GM18511 (cell line): Measurements from ENCODE around the gene SLC2A6.

Experiments
- ATAC-seq: cut with Tn5 transposase; IDR thresholded peaks from one replicate; pipeline ENCODE4 v1.9.1; 2021; ENCODE audit warnings: mild to moderate bottlenecking, moderate library complexity; ENCODE audit not compliant: unreplicated experiment

The SLC2A6 gene, protein sequence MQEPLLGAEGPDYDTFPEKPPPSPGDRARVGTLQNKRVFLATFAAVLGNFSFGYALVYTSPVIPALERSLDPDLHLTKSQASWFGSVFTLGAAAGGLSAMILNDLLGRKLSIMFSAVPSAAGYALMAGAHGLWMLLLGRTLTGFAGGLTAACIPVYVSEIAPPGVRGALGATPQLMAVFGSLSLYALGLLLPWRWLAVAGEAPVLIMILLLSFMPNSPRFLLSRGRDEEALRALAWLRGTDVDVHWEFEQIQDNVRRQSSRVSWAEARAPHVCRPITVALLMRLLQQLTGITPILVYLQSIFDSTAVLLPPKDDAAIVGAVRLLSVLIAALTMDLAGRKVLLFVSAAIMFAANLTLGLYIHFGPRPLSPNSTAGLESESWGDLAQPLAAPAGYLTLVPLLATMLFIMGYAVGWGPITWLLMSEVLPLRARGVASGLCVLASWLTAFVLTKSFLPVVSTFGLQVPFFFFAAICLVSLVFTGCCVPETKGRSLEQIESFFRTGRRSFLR

DNA sequence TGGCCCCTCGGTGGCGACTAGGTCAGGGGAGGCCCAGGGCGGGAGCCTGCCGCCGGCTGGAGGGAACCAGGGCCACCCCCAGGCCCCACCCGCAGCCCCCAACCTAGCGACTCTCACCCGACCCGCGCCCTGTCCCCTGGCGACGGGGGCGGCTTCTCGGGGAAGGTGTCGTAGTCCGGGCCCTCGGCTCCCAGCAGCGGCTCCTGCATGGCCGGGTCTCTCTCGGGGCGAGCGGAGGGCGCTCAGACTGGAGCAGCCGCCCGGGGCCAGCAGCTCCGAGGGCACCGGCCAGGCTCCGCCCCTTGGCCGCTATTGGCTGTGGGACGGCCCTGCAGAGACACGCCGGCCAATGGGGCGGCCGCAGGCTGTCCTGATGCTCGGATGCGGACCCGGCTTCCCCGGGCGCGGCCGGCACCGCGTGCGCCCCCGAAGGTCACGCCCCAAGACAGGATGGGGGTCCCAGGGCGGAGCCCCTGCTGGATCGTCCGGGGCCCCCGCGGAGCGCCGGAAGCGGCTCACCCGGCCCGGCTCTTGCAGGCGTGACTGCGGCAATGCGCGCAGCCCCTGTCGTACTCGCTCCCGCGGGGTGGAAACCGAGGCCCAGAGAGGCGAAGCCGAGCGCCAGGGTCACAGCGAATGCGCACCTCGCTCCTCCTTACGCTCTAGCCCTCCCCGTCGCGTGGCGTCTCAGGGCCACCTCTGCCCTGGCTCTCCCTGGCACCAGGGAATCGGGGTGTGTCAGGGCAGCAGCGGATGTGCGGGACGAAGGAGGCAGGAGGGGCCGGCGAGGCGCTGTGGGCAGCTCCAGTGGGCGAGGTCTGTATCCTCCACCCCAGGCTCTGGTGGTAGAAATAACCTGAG is at the start of gene SLC2A6:
TSS of gene SLC2A6 (minus strand) at position 249 of the 861 bp plus-strand sequence. CDS start at position 209, 40 bp downstream.
- peak; percentile 95 for ATAC-seq

DNA sequence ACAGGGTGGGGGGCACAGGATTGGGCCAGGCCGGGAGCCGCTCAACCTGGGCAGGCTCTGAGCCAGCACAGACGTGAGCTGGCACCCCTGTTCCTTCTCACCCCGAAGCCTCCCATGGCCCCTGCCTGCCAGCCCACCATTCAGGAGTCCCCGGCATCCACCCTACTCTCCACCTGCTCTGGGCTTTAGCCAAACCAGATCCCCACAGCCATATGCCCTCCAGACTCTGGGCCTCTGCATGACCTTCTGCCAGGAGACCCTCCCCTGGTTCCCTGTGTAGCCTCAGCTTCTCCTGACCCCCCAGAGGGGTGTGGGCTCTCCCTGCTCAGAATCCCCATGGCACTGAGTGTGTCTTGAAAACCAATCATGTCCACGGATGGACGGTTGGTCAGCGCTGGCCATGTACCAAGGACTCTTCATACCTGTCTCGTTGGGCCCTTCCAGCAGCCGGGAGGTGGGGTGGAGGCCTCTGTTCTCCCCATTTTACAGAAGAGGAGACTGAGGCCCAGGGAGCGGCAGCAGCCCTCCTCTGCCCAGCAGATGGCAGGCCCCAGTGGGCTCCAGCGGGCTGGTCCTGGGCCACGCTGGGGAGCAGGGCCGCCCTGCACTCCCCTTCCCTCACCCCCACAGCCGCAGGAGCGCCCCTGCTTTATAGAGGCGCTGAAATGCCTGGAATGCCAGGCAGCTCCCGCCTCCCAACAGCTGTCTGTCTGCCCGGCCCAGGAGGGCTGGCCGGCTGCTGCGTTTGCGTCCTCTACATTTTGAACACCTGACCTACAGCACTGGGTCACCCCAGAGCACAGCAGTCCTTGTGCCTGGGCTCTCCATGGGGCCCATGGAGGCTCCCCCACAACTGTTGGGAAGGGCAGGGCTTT is 49.3 kb upstream of the SLC2A6 start:
- no peak for ATAC-seq

DNA sequence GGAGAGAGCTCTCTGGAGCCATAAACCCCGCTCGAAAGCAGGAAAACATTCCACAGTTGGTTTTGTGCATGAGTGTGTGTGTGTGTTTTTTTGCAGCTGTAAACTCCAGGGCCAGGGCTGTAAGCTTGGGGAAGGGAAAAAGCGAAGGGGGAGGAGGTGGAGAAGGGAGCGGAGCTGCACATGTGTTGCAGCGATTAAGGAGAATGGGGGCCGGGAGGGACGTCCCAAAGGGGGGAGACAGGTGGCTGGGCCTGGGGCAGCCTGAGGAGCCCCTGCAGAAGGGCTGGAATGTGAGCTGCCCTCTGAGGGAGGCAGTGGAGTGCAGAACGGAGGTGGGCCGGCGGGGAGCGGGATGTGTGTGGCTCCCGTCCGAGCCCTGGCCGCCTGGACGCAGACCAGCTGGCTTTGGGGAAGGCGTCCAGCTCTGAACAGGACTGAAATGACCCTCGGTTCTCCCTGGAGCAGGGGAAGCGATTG is 48.6 kb upstream of the SLC2A6 start:
- no peak for ATAC-seq

DNA sequence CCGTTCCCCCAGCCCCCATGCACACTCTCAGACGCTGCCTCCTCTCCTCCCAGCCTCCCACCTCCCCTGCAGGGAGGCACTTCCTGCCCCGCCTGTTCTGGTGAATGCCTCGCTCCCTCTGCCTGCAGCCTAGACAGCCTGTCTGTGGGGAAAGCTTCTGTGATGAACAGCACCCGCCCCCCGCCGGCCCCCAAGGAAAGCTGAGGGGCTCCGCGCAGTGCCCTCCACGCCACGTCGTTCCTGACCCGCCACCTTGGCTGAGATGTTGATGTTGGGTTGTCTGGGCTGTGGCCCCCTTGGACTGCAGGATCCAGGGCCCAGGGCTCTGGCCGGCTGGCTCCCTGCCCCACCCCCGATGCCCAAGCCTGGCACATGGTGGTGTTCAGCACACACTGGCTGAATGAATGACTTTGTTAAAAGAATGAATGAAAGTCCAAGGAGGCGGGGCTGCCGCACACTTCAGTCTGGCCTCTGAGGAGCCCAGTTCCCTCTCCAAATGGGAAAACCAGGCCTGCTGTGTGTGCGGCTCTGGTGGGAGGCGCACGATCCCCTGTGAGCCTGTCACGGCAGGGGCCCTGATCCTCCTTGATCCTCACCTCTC is 47.9 kb upstream of the SLC2A6 start:
- no peak for ATAC-seq

DNA sequence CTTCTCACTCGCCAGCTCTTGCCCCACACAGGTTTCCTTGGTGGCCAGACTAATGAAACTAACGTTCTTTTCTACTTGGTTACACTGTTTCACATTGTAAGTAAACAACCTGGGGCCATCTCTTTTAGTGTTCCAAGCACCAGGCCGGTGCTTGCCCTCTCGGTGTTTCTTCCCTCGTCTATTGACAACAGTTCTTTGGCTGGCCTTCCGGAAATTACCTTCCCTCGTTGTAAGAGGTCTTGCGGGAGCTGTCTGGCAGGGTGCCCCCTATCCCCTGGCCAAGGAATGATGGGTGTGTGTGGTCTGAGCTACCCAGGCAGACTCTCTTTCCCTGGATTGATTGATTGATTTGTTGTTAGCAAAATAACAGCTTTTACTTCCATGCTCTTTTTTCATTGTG is 46.8 kb upstream of the SLC2A6 start:
- ATAC-seq: no peak

DNA sequence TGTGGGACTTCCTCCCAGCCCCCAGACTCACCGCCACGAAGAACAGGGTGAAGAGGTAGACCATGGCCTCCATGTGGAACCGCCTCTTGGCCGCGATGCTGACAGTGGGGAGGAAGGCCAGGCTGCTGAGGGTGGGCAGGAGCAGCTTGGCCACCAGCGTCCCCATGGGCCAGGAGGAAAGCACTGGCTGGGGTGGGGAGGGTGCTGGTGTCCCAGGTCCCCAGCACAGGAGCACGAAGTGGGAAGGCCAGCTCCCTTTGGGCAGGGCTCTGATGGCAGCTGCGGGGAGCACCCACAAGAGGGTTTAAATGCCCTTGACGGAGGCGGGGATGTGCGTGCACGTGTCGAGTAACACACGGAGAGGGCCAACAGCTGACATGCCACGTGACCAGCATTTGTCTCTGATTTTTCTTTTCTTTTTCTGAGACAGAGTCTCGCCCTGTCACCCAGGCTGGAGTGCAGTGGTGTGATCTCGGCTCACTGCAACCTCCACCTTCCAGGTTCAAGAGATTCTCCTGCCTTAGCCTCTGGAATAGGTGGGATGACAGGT is 45.9 kb upstream of the SLC2A6 start, which contains the start of gene MYMK:
TSS of gene MYMK (minus strand) at position 281 of the 550 bp plus-strand sequence. CDS start at position 166, 115 bp downstream.
- no peak for ATAC-seq

DNA sequence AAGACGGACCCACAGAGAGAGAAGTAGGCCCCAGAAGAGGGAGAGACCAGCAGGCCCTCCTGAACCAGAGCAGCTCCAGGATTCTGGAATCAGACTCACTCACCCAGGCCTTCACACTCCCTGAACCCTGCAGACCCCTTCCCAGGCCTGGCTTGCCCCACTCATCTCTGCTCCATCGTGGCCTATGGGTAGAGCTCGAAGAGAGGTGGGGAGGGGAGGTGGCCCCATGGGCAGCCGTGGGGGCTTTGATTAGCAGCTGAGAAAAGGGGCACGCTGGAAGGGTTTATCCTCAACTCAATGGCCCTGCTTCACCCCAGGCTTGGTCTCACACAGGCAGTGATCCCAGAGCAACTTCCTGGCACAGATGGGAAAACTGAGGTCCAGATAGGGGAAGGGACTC is 45.2 kb upstream of the SLC2A6 start:
- no peak for ATAC-seq

DNA sequence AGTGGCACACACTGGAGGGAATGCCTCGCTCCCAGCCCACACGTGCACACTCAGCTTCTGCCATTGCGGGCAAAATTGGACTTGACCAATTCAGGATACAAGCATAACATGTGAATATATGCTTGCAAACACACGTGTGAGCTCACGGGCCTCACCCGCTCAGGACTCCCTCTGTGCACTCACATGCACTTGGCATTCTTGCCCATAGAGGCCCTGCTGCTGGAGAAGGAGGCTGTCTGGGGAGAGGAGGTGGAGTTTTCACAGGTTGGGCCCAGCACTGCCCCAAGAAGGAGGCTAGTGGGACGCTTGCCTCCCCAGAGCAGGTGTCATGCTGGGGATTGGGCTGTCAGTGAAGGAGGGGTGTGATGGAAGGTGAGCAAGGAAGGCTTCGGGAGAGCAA is 44.2 kb upstream of the SLC2A6 start:
- ATAC-seq: no peak

DNA sequence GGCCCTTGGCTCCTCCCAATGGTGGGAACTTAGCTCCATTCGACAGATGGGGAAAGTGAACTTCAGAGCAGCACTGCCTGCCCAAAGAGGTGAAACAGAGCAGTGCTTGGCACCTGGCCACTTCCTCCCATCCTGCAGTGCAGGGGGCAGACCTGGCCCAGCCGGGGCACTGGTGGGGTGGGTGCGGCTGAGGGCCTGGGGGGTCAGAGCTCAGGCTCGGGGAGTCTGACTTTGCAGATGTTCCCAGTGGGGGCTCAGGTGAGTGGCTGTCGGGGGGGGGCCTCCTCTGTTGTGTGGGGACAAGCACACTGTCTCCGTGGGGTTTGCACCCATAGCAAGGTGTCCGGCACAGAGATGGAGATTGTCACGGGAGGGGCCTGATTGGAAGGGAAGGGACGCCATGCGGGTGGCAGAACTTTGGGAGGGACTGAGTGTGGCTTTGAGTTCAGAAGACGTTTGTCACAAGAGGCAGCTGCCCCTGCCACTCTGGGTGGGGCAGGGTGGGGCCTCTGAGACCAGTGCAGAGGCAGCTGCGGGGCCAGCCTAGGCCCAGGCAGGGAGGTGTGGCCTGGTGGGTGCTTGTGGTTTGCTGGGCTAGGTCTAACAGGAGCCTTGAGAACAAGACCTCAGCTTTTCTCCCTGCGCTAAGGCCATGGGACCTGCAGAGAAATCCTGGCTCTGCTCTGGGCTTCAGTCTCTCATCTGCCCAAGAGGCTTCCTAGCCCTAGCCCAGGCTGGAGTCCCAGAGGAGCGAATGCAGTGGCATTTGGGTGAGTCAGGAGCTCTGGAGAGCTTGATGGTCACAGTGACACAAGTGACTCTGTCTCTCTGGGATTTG is 43.4 kb upstream of the SLC2A6 start:
- no peak for ATAC-seq

DNA sequence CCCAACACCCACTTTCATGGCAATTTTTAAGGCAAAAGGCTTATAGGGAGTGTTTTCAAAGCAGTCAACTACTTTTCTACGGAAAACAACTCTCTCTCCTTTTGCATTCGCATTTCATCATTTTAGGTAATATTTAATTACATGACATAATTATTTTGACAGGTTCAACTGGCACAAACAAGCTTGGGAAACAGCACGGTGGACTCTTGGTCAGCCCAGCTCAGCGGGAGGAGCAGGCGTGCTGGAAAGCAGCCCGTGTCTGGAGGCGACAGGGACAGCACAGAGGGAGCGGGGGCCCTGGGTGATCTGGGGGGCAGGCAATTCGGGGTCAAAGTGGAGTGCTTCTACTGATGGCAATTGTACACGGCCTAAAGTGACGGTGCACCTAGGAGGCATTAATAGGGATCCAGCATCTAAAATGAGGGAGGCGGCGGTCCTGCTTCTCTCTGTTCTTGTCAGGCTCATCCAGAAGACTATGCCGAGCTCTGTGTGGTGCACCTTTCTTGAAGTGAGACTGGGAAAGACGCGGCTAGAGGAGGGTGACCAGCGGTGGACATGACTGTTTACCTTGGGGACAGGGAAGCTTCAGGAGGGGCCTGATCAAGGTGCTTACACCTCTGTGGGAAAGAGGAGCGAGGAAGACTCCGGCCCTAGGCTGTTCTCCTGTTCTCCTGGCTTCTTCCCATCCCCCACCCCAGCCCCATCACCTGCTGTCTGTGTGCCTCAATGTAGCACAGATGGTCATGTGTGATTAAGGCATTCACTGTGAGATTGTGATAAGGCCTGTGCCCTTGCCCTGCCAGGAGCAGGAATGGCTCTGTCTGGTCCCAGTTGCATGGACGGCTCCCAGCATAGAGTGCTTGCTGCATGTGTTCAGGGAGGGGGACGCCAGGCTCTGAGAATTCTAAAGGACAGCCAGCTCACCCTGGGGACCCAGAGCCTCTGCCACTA is 42.5 kb upstream of the SLC2A6 start:
- no peak for ATAC-seq

DNA sequence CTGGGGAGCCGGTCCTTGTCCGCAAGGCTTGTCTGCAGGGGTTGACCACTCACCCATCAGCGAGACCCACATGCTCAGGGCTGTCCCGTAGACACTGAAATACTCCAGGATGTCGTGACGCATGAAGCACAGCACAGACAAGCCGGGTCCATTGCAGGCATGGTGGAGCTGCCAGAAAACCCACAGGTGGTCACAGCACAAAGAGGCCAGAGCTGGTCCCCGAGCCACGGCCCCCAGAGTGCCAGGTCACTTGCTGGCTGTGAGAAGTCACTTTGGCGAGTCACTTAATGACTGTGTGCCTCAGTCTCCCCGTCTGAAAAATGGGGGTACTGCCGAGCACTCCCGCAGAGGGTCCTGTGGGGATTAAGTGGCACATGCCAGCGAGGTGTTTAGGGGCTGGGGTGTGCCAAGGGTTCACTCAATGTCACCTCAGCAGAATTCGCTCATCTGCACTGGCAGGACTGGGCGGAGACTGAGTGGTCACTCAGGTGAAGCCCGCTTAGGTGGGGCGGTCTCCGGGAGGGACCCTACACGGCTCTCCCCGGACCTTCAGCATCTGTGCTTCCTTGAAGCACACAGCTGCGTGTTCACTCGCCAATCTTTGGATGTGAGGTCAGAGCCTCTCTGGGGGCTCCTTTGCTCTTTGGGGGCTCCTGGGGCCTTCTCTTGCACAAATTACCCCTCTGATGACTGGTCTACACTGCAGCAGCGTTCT is 41.4 kb upstream of the SLC2A6 start:
- ATAC-seq: no peak

DNA sequence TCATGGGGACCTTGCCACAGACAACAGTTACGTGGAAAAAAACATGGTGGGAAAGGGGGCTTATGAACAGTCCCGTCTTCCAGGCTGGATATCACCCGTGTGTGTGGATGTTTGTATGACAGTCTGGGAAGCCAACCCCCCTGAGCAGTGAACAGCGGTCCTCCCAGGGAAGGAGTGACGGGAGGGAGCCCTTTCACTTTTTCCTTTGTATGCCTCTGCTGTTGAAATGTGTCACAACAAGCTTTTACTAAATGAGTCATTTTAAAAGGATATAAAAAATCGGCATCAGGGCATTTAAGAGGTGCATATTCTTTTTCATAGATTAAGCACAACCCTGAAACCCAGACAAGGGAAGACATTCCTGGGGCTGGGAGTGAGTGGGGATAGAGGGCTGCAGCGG is 40.8 kb upstream of the SLC2A6 start:
- ATAC-seq: no peak

DNA sequence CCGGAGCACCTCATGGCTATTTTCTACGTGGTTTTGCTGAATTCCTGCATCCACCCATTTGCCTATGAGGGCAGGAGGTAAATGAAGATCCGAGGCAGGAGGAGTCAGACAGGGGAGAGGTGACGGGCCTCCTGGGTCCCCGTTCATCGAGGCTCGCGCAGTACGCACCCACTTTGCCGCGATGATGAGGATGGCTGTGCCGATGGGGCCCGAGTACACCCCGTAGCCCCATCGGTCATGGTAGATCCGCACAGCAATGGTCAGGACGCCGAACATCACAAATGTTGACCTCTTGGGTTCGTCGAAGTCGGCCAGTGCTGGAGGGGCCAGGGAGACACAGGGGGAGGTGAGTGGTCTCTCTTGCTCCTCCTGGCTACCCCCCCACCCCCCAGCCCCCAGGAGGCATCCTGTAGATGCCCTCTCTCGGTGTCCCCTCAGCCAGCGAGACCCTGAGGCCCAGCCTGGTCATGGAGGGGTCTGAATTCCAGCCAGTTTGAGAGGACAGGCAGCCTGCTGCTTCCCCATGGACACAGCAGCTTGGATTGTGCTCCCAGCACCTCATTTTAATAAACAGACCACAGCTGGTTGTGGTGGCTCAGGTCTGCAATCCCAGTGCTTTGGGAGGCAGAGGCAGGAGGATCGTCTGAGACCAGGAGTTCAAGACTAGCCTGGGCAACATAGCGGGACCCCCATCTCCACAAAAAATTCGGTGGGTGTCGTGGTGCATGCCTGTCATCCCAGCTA is 40.0 kb upstream of the SLC2A6 start:
- no peak for ATAC-seq

DNA sequence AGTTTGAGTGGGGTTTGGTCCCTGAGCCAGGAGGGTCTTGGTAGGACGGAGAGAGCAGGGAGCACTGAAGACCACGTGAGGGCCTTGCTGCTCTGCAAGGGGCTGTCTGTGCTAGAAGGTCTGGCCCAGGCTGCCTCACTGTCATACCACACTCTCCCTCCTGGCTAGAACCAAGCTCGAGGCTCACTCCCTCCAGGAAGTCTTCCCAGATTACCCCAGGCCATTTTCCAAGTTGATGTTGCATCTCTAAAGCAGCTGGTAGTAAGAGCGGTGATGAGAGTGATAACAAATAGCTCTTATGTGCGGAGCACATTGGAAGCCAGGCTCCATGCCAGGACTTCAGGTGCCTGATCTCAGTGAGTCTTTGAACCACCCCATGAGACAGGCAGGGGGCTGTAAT is 39.3 kb upstream of the SLC2A6 start:
- ATAC-seq: no peak

DNA sequence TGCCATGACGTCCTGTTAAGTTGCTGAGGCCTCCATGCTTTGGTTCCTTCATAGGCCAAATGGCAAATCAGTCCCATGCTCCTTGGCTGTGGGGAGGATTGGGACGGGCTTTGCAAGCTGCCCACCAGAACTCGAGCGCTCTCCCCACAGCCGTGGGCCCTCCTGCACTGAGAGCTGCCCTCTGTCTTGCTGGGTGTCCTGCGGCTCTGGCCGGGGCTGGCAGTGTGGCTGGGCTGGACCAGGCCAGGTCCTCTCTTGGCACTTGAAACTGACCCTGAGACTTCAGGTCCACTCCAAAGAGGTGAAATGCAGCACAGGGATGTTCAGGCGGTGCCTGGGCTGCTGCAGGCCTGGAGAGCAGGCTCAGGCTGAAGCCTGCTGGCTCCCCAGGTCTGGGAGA is 38.8 kb upstream of the SLC2A6 start:
- ATAC-seq: no peak

DNA sequence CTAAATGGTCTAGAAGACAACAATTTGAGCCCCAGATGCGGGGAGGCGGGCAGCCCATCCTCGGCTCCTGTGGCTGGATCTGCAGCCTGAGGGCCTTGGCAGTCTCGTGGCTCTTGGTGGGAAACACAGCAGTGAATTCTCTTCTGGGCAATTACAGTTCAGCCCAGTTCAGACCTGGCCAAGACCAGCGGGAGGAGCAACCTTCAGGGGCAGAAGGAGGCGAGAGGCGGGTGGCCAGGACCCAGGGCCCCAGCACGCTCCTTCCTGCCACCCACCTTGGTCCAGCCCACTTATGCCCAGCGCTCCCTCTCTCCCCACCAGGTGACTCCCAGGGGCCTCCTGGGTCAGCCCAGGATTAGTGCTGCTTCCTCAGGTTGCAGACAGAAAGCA is 38.1 kb upstream of the SLC2A6 start:
- no peak for ATAC-seq
